HUES48 (cell line): ENCODE measurements around the gene LRP1.

Experiments
- H3K27ac ChIP-seq: one replicate; pipeline ENCODE4 v1.7.0; 2013; ENCODE audit warnings: low read depth, low read length, inconsistent platforms
- H3K27me3 ChIP-seq: 2 replicates; pipeline ENCODE4 v1.6.1; 2013; ENCODE audit warnings: mild to moderate bottlenecking, low read length; ENCODE audit not compliant: control insufficient read depth, insufficient read depth
- H3K36me3 ChIP-seq: 2 replicates; pipeline ENCODE4 v1.6.1; 2013; ENCODE audit warnings: low read length; ENCODE audit not compliant: control insufficient read depth, insufficient read depth
- H3K4me1 ChIP-seq: 2 replicates; pipeline ENCODE4 v1.6.1; 2013; ENCODE audit warnings: mild to moderate bottlenecking, low read length; ENCODE audit not compliant: control insufficient read depth, insufficient read depth
- H3K4me3 ChIP-seq: 2 replicates; pipeline ENCODE4 v1.5.1; 2013; ENCODE audit warnings: mild to moderate bottlenecking, low read depth, low read length
- H3K9ac ChIP-seq: 2 replicates; pipeline ENCODE4 v1.6.1; 2013; ENCODE audit warnings: mild to moderate bottlenecking, low read depth, low read length, moderate library complexity
- H3K9me3 ChIP-seq: 2 replicates; pipeline ENCODE4 v1.6.1; 2013; ENCODE audit warnings: low read length; ENCODE audit not compliant: control insufficient read depth, insufficient read depth

LRP1 gene

DNA sequence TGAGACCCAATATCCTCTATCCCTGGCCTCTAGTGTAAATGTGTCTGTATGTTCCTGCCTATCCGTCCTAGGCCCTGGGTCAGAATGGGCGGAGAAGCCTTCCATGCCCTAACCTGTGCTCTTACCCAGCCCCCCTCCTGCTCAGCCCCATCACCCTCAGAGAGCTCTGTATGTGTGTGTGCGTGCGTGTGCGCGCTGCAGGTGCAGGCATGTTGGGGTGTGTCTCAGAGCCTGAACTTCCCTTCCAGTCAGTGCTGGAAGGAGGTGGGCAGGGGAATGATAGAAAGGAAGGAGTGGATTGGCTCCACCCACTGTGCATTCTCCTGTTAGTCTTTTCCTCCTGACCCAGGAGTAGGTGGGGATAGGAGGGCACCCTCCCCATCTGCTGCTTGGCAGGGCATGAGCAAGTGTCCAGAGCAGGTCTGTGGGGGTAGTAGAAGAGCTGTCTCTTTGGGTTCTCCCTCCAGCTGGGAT is 32.1 kb upstream of the LRP1 start:
- Histone ChIP-seq H3K9ac (no peak overlapping the region), H3K27ac (peak overlapping the region; percentile 23), H3K9me3 (no peaks in the 10 kb centered on the region), H3K4me3 (no peak overlapping the region), H3K4me1 (peaks cover 12% of the 10 kb centered on the region), H3K36me3 (peaks cover 40% of the 10 kb centered on the region), H3K27me3 (no peaks in the 10 kb centered on the region)

DNA sequence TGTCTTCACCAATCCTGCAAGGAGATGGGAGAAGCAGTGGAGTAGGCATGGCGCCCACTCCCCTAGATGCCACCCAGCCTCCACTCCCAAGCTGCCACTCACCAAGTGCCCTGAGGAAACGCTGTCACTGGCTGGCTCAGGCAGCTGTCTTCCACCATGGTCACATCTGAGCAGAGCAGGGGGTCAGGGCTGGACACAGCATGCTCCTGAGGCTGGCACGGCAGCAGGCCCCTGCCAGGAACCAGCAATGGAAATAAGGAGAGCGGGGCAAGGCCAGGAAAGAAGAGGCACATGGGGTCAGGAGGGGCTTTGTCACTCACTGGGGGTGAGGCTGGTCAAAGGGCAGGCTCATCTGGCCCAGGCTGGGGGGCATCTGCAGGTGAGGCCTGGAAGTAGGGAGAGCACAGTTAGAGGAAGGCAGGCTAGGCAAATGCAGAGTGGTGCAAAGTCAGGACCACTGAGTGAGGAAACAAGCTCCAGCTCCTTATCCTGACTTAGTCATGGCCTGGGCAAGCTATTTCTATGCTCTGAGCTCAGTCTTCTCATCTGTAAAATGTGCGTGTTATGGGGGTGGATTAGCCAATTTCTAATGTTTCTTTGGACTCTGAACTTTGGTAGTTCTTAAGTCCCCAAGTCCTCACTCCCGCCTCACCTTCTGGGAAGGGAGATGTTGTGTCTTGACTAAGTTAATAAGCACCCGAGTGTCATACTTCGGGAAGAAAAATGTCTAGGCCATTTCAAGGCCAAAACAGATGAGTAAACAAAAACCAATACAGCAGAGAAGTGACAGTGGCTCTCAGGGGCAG is 31.3 kb upstream of the LRP1 start:
- H3K27ac ChIP-seq, result no peak overlapping the region
- no peak overlapping the region for H3K9ac ChIP-seq
- peaks cover 12% of the 10 kb centered on the region for H3K4me1 ChIP-seq
- peaks cover 36% of the 10 kb centered on the region for H3K36me3 ChIP-seq
- H3K4me3 ChIP-seq, result no peak overlapping the region
- H3K27me3 ChIP-seq, result no peaks in the 10 kb centered on the region
- H3K9me3 ChIP-seq, result no peaks in the 10 kb centered on the region

DNA sequence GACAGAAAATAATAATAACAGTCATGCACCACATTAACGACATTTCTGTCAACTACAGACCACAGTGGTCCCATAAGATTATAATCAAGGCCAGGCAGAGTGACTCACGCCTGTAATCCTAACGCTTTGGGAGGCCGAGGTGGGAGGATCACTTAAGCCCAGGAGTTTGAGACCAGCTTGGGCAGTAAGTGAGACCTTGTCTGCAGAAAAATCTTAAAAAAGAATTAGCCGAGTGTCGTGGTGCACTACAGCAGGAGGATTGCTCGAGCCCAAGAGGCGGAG is 30.8 kb upstream of the LRP1 start:
- Histone ChIP-seq H3K9ac (no peak overlapping the region), H3K4me3 (no peak overlapping the region), H3K9me3 (no peaks in the 10 kb centered on the region), H3K27ac (no peak overlapping the region), H3K4me1 (peaks cover 12% of the 10 kb centered on the region), H3K36me3 (peaks cover 31% of the 10 kb centered on the region), H3K27me3 (no peaks in the 10 kb centered on the region)

DNA sequence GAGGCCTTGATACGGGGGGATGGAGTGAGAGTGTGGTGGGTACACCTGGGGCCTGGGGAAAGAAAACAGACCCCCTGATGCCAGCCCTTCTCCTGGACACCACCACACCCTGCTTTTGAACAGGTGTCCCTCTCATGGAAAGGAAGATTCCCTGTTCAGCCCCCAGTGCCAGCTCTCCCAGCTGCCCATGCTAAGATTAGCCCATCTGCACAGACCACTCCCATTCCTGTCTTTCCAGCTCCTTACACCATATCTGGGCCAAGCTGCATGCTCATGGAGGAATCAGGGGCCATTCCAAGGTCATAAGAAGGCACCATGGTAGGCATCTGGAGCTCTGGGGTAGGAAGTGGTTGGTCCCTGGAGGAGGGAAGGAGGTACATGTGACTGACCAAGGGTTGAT is 29.7 kb upstream of the LRP1 start:
- H3K9me3 ChIP-seq, result no peaks in the 10 kb centered on the region
- H3K4me1 ChIP-seq, result peaks cover 9% of the 10 kb centered on the region
- H3K9ac ChIP-seq, result no peak overlapping the region
- H3K27me3 ChIP-seq, result no peaks in the 10 kb centered on the region
- H3K36me3 ChIP-seq, result peaks cover 26% of the 10 kb centered on the region
- H3K4me3 ChIP-seq, result no peak overlapping the region
- H3K27ac ChIP-seq, result no peak overlapping the region

DNA sequence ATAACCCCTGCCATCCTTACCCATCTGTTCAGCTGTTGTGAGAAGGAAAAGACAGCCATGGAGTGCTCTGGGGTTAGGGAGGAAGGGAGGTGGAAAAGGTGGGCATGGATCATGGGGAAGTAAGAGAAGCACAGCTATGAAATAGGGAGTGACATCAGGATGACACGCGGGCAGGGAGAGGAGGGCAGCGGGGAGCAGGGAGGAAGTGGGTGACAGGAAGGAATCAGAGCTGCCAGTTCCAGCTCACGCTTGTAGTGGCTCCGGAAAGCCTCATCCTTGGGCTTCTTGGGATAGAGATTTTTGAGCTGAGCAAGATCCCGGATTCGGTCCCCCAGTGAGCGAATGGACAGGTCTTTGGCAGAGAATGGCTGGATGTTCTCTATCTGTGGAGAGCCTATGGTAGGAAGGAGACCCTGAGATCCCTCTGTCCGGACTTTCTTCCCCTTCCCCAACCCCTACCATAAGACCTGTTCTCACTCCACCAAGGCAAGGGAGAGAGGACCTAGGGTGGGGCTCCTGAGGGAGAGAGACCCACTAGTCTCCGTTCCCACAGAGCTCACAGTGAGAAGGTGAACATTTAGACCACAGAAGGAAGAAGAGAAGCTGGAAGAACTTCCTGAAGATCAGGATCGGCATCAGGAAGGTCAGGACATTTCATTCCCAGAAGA is 29.1 kb upstream of the LRP1 start:
- H3K36me3 ChIP-seq, result peaks cover 31% of the 10 kb centered on the region
- no peaks in the 10 kb centered on the region for H3K27me3 ChIP-seq
- peaks cover 6% of the 10 kb centered on the region for H3K4me1 ChIP-seq
- H3K27ac ChIP-seq, result no peak overlapping the region
- no peak overlapping the region for H3K4me3 ChIP-seq
- no peaks in the 10 kb centered on the region for H3K9me3 ChIP-seq
- H3K9ac ChIP-seq, result no peak overlapping the region

DNA sequence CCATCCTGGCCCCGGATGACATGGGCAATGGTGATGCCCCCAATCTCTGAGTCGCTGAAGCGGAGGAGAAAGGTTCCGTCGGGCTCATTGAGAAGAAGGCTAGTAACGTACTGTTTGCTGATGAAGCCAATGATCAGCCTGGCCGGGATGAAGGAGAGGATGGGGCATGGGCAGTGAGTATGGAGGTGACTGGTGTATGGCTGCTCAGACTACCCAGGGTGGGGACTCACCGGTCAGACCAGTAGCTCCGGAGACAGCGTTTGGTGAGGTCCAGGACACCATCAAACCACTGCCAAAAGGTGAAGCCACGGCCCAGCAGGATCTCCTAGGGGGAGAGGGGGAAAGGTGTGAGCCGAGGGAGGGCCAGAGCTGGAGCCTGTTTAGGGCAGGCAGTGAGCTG is 28.5 kb upstream of the LRP1 start:
- Histone ChIP-seq H3K9ac (no peak overlapping the region), H3K36me3 (peaks cover 29% of the 10 kb centered on the region), H3K9me3 (no peaks in the 10 kb centered on the region), H3K4me1 (0 out of 2 replicates have a peak, but pooled peaks cover under 1% of the 10 kb centered on the region), H3K27me3 (no peaks in the 10 kb centered on the region), H3K4me3 (no peak overlapping the region), H3K27ac (no peak overlapping the region)

DNA sequence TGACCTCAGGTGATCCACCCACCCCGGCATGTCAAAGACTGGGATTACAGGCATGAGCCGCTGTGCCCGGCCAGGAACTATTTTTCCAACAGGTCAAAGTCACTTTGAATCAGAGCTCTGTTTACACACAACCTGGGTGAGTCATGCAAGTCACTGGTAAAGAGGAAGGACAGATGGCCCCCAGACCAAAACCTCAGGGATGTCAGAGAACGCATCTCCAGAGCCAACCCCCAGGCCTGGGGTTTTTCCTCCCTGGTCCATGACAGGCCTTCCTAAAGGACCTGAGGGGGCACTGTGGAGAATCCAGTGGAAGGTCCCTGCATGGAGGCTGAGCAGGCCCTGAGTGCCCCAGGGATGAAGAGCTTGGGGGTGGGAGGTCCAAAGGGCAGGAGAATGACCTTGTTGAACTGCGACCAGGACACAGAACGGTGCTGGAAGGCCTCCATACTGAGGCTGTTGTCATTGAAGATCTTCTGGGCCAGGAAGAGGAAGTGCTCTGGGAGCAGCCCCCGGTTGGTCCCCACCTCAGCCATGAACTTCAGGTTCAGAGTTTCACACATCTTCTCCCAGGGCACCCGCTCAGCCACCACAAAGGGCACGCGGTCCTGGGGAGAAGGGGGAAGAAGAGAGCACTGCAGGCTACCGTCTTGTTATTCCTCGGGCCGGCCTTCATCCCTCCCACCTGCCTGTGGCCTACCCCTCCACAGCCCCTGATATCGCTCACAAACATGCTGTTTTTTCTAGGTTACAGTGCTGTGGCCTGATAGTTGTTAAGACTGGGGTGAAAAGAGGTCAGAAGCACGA is 26.2 kb upstream of the LRP1 start:
- Histone ChIP-seq H3K4me1 (no peaks in the 10 kb centered on the region), H3K36me3 (peaks cover 24% of the 10 kb centered on the region), H3K4me3 (no peak overlapping the region), H3K9ac (no peak overlapping the region), H3K9me3 (no peaks in the 10 kb centered on the region), H3K27me3 (no peaks in the 10 kb centered on the region), H3K27ac (peak overlapping the region; percentile 11)

DNA sequence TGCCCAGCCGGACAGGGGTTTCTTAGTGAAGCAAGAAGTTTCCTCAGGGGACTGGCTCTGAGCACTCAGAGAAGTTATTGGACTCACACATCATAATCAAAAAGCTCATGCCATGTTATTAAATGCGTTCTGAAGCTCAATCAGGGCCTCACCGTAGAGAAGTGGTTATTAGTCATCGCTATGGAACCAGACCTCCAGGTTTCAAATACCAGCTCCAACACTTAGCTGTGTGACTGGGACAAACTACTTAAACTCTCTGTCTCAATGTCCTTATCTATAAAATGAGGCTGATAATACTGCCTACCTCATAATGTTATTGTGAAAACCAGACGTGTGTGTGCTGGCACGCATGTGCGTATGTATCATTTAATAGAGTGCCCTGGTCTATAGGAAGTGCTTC is 24.4 kb upstream of the LRP1 start:
- H3K4me1 ChIP-seq, result no peaks in the 10 kb centered on the region
- peaks cover 24% of the 10 kb centered on the region for H3K36me3 ChIP-seq
- no peak overlapping the region for H3K27ac ChIP-seq
- no peaks in the 10 kb centered on the region for H3K9me3 ChIP-seq
- H3K27me3 ChIP-seq, result no peaks in the 10 kb centered on the region
- H3K4me3 ChIP-seq, result no peak overlapping the region
- no peak overlapping the region for H3K9ac ChIP-seq

DNA sequence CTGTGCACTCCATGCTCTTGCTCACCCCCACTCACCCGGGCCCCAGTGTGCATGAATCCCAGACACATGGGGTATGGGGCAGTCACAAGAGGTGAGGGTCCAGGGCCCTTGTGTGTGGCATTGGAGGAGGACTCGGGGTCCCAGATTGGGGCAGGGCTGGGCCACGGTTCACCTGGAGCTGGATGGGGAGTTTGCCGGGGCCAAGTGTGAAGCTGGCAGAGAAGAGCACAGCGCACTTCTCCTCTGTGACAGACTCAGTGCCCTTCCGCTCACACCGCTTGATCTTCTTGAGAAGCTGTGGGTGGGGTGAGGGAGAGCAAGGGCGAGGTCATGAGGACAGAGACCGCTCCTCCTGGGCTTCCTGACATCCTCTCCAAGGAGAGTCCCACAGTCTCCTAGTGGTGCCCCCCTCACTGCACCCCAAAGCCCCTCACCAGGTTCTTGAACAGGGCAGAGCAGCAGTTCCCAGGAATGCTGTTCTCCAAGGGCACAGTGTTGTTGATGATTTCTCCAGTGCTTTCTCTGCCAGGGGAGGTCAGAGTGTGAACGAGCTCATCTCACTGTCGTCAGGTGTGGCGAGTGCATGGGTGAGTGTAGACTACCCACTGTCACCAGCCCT is 23.9 kb upstream of the LRP1 start:
- Histone ChIP-seq H3K9me3 (no peaks in the 10 kb centered on the region), H3K4me1 (peaks cover 1% of the 10 kb centered on the region), H3K27ac (no peak overlapping the region), H3K9ac (no peak overlapping the region), H3K27me3 (no peaks in the 10 kb centered on the region), H3K4me3 (no peak overlapping the region), H3K36me3 (peaks cover 24% of the 10 kb centered on the region)

DNA sequence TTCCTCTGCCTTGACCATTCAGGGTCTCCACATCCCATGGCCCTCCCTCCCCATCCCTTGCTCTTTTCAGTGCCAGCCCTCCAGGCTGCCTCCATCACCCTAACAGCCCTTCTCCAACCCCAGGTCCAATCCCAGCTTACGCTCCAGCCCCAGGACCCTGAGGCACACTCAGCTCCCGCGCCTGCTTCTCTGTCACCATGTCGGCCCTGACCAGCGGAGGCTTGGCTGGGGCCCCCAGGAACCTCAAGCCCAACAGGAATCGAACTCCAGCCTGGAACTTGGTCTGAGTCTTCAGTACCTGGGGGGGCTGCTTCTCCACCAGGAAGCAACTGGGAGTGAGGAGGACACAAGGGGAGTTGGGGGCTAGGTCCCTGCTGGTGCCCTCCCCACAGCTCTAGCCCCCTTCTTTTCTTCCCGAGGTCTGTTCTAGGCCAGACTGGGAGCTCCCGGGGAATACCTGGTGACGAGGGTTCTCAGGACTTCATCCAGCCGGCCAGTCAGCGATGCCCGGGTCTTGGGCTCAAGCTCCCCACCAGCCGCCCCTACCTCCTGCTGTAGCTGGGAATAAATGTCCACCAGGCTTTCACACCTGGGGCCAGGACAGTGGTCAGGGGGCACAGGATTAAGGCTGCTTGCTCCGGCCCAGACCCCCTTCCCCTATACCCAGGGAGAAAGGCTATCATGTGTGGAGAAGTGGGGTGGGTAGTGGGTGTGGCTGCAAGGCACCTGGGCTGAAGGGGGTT is 23.1 kb upstream of the LRP1 start:
- no peaks in the 10 kb centered on the region for H3K27me3 ChIP-seq
- H3K9me3 ChIP-seq, result no peaks in the 10 kb centered on the region
- no peak overlapping the region for H3K27ac ChIP-seq
- H3K36me3 ChIP-seq, result peaks cover 24% of the 10 kb centered on the region
- peaks cover 8% of the 10 kb centered on the region for H3K4me1 ChIP-seq
- no peak overlapping the region for H3K9ac ChIP-seq
- H3K4me3 ChIP-seq, result no peak overlapping the region
